DOHH2 (cell line): Measurements from ENCODE around the gene AASDHPPT.

Source experiments
- EZH2phosphoT487 ChIP-seq: fragments of 200-600 bp; sonication (generic); IDR thresholded peaks from 2 replicates; pipeline ENCODE4 v1.6.1; 2017; ENCODE audit warnings: borderline replicate concordance, mild to moderate bottlenecking, antibody characterized with exemption, low read length, moderate library complexity, mixed read lengths
- TF ChIP-seq, protein P1 (sequence below): fragments of 200-600 bp; sonication (generic); IDR thresholded peaks from one replicate; pipeline ENCODE4 v1.5.1; 2014; ENCODE audit warnings: antibody characterized with exemption, mild to moderate bottlenecking, low read depth, low read length; ENCODE audit not compliant: poor library complexity, severe bottlenecking

GRCh38 chr11:106088896-106089295 lies 11.4 kb downstream of the AASDHPPT start:
- TF ChIP-seq, protein P1, sequence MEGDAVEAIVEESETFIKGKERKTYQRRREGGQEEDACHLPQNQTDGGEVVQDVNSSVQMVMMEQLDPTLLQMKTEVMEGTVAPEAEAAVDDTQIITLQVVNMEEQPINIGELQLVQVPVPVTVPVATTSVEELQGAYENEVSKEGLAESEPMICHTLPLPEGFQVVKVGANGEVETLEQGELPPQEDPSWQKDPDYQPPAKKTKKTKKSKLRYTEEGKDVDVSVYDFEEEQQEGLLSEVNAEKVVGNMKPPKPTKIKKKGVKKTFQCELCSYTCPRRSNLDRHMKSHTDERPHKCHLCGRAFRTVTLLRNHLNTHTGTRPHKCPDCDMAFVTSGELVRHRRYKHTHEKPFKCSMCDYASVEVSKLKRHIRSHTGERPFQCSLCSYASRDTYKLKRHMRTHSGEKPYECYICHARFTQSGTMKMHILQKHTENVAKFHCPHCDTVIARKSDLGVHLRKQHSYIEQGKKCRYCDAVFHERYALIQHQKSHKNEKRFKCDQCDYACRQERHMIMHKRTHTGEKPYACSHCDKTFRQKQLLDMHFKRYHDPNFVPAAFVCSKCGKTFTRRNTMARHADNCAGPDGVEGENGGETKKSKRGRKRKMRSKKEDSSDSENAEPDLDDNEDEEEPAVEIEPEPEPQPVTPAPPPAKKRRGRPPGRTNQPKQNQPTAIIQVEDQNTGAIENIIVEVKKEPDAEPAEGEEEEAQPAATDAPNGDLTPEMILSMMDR: no peak
- no peak for TF ChIP-seq EZH2phosphoT487
